ENCODE measurements around the gene HIGD1C.
"Not testable (repeated sequence)": the region's sequence is repeated elsewhere in the genome, so short reads cannot be mapped to it uniquely, and the experiment has no call there.

HIGD1C gene

DNA sequence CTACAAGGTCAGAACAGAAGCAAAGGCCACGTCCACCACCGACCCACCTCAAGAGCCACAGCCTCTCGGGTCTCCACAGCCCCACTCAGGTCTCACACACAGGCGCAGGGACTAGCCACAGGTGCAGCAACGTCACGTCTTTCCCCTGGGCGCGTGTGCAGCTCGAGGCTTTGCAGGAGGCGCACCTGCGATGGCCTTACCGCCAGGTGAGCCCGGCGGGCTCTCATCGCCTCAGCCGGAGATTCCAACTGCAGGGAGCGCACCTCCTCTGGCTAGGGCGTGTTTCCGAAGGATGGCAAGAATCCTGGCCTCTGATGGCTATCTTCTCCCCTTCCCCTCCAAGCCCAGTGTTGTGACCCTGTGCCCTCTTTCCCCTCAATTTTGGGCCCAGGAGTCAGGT is at the start of gene HIGD1C:
Gene HIGD1C (plus strand): TSS at position 35 of the 400 bp plus-strand sequence. CDS start 1,455 bp downstream, outside the sequence.
- TF ChIP-seq, protein P1, sequence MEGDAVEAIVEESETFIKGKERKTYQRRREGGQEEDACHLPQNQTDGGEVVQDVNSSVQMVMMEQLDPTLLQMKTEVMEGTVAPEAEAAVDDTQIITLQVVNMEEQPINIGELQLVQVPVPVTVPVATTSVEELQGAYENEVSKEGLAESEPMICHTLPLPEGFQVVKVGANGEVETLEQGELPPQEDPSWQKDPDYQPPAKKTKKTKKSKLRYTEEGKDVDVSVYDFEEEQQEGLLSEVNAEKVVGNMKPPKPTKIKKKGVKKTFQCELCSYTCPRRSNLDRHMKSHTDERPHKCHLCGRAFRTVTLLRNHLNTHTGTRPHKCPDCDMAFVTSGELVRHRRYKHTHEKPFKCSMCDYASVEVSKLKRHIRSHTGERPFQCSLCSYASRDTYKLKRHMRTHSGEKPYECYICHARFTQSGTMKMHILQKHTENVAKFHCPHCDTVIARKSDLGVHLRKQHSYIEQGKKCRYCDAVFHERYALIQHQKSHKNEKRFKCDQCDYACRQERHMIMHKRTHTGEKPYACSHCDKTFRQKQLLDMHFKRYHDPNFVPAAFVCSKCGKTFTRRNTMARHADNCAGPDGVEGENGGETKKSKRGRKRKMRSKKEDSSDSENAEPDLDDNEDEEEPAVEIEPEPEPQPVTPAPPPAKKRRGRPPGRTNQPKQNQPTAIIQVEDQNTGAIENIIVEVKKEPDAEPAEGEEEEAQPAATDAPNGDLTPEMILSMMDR (IDR thresholded peaks at IDR 0.05; ENCODE audit: extremely low read depth, insufficient read depth, missing control alignments), result no peak
- DNase-seq (ENCODE audit: low spot score), result no peak
- in situ Hi-C loops (cut with MboI; ENCODE audit: low pct_unique_long_range_greater_than_20kb, low sequenced_read_pairs, unreplicated experiment), result no loop called here

DNA sequence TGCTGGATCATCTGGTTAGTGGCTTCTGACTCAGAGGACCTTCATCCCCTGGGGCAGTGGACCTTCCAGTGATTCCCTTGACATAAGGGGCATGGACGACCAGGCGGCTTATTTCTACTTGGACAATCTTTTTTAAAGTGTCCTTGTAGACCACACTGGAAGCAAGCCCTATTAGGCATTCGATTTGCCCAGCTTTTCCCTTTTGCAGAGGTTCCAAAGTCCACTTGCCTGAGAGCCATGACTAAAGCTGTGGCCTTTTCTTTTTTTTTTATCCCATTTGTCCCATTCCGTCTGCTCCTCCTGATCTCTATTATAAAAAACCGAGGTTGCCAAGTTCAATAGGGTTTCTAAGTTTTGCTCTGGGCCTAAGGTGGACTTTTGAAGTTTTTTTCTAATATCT is 43.9 kb upstream of the HIGD1C start:
- DNase-seq (ENCODE audit: low spot score); in situ Hi-C loops (cut with MboI; ENCODE audit: low pct_unique_long_range_greater_than_20kb, low sequenced_read_pairs, unreplicated experiment): not testable (repeated sequence)

DNA sequence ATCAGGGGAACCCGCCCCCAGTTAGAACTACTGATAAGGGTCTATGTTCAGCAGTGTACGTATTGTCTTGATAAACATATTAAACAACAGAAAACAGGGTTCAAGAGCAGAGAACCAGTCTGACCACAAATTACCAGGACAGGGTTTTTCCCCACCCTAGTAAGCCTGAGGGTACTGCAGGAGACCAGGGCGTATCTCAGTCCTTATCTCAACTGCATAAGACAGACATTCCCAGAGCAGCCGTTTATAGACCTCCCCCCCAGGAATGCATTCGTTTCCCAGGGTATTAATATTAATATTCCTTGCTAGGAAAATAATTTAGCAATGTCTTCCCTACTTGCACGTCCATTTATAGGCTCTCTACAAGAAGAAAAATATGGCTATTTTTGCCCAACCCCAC is 40.0 kb upstream of the HIGD1C start:
- DNase-seq (ENCODE audit: low spot score); in situ Hi-C loops (cut with MboI; ENCODE audit: low pct_unique_long_range_greater_than_20kb, low sequenced_read_pairs, unreplicated experiment): not testable (repeated sequence)

DNA sequence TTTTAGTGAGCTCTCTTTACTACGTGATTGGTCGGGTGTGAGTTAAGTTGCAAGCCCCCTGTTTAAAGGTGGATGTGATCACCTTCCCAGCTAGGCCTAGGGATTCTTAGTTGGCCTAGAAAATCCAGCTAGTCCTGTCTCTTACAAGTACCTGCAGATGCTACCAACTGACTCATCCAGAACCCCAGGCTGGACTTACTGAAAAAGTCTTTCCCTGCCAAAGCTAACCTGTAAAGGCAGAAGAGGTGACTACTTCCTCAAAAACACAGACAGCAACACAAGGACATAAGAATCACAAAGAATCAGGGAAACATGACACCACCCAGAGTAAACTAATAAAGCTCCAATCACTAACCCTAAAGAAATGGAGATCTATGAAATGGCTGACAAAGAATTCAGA is 39.1 kb upstream of the HIGD1C start:
- DNase-seq (ENCODE audit: low spot score), result no peak
- in situ Hi-C loops (cut with MboI; ENCODE audit: low pct_unique_long_range_greater_than_20kb, low sequenced_read_pairs, unreplicated experiment), result no loop called here
- TF ChIP-seq, protein P1 (IDR thresholded peaks at IDR 0.05; ENCODE audit: extremely low read depth, insufficient read depth, missing control alignments), result no peak

DNA sequence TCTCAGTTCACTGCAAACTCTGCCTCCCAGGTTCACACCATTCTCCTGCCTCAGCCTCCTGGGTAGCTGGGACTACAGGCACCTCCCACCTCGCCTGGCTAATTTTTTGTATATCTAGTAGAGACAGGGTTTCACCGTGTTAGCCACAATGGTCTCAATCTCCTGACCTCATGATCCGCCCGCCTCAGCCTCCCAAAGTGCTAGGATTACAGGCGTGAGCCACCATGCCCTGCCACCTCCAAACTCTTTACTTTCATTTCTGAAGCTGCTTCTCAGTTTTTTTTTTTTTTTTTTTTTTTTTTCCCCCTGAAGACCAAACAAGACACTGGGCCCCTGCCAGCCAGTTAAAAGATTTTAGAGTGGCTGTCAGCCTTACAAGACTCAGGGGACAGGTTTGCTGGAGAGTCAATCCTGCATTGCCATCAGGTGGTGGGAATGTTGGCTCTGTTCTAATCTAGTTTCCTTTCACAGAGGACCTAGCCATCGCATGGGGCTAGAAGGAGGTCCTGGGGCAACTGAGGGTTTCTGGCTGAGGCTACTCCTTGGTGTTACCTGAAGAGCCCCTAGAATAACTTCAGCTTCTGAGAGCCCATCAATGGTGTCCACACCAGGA is 37.4 kb upstream of the HIGD1C start:
- TF ChIP-seq, protein P1 (IDR thresholded peaks at IDR 0.05; ENCODE audit: extremely low read depth, insufficient read depth, missing control alignments), result no peak
- in situ Hi-C loops (cut with MboI; ENCODE audit: low pct_unique_long_range_greater_than_20kb, low sequenced_read_pairs, unreplicated experiment), result no loop called here
- DNase-seq (ENCODE audit: low spot score), result no peak

DNA sequence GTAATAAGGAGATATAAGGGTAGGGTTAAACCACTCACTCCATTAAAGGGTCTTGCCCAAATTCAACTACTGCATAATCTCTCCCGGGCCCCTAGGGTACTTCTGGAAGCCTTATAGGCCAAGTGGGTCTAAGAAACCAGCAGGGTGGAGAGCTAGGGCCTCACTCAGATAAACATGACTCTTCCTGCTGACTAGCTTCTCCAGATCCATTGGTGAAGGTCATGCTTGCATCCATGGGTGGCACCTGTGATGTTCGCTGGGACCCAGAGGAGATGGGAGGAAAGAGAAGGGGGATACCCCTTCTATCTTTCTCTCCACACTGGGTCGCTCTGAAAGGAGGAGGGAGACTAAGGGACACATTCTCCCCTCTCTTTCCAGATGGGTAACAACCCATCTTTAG is 36.1 kb upstream of the HIGD1C start:
- TF ChIP-seq, protein P1 (IDR thresholded peaks at IDR 0.05; ENCODE audit: extremely low read depth, insufficient read depth, missing control alignments), result no peak
- no peak for DNase-seq (ENCODE audit: low spot score)
- in situ Hi-C loops (cut with MboI; ENCODE audit: low pct_unique_long_range_greater_than_20kb, low sequenced_read_pairs, unreplicated experiment), result no loop called here

DNA sequence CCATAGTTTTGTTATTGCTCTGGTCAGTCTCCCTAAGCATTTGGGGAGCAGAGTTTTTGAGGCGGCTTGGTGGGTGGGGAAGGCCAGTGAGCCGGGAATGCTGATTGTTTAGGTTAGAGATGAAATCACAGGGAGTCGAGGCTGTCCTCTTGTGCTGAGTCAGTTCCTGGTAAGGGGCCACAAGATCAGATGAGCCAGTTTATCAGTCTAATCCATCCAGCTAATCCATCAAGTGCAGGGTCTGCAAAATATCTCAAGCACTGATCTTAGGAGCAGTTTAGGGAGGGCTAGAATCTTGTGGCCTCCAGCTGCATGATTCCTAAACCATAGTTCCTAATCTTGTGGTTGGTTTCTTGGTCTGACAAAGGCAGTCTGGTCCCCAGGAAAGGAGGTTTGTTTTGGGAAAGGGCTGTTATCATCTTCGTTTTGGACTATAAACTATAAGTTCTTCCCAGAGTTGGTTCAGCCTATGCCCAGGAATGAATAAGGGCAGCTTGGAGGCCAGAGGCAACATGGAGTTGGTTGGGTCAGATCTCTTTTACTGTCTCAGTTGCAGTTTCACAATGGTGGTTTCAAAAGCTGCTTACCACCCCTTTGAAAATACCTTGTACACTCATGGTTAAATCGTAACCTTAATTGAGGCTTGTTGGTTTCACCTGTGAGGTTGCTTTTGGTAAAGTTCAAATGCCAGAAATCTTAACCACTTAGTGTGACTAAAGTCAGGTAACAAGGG is 33.6 kb upstream of the HIGD1C start:
- in situ Hi-C loops (cut with MboI; ENCODE audit: low pct_unique_long_range_greater_than_20kb, low sequenced_read_pairs, unreplicated experiment), result no loop called here
- TF ChIP-seq, protein P1 (IDR thresholded peaks at IDR 0.05; ENCODE audit: extremely low read depth, insufficient read depth, missing control alignments), result no peak
- no peak for DNase-seq (ENCODE audit: low spot score)

Data from GM13977 (cell line).